Superior temporal gyrus (tissue), 1 donor: Measurements from ENCODE around the gene PHF20.
"Not testable (repeated sequence)": the region's sequence is repeated elsewhere in the genome, so short reads cannot be mapped to it uniquely, and the experiment has no call there.

Experiments
- DNase-seq: peaks from one replicate; pipeline ENCODE4 v3.0.0-alpha.2; 2016; ENCODE audit errors: extremely low spot score

PHF20 gene

GRCh38 chr20:35739294-35740163, 32.3 kb upstream of the PHF20 start:
- DNase-seq: no peak

GRCh38 chr20:35741892-35742740, 29.7 kb upstream of the PHF20 start, which contains the start of gene RBM39:
RBM39 (minus strand) TSS chr20:35742260; CDS start chr20:35740874, 1,386 bp downstream.
- DNase-seq: peak; percentile 100

GRCh38 chr20:35742741-35743523, 28.9 kb upstream of the PHF20 start:
- DNase-seq: peak; percentile 62

GRCh38 chr20:35743693-35744491, 27.9 kb upstream of the PHF20 start:
- no peak for DNase-seq

GRCh38 chr20:35744492-35744841, 27.3 kb upstream of the PHF20 start:
- not testable (repeated sequence) for DNase-seq

- DNase-seq: no peak
Observed at GRCh38 chr20:35750611-35751010, 21.2 kb upstream of the PHF20 start.

- no peak for DNase-seq
Observed at GRCh38 chr20:35756404-35756803, 15.4 kb upstream of the PHF20 start.

GRCh38 chr20:35757098-35757705, 14.6 kb upstream of the PHF20 start:
- no peak for DNase-seq

- not testable (repeated sequence) for DNase-seq
Observed at GRCh38 chr20:35761548-35761947, 10.3 kb upstream of the PHF20 start.

GRCh38 chr20:35762461-35762860, 9.4 kb upstream of the PHF20 start:
- no peak for DNase-seq

- DNase-seq: not testable (repeated sequence)
Observed at GRCh38 chr20:35764936-35765335, 6.9 kb upstream of the PHF20 start.

- DNase-seq: no peak
Observed at GRCh38 chr20:35766843-35767242, 5.0 kb upstream of the PHF20 start.

- no peak for DNase-seq
Observed at GRCh38 chr20:35767683-35768481, 3.9 kb upstream of the PHF20 start.

GRCh38 chr20:35768731-35769664, 2.8 kb upstream of the PHF20 start:
- DNase-seq: peak; percentile 80

- no peak for DNase-seq
Observed at GRCh38 chr20:35771367-35771688, 487 bp upstream of the PHF20 start.

GRCh38 chr20:35772563-35773058, 796 bp downstream of the PHF20 start:
- no peak for DNase-seq

GRCh38 chr20:35773154-35773751, 1.4 kb downstream of the PHF20 start:
- DNase-seq: no peak

GRCh38 chr20:35774391-35774790, 2.6 kb downstream of the PHF20 start:
- DNase-seq: no peak
